GM12865 (cell line): ENCODE data around the gene HPSE2.

Experiments
- DNase-seq: peaks from one replicate; pipeline ENCODE4 v3.0.0; 2010; ENCODE audit warnings: low read depth
- H3K4me3 ChIP-seq: 2 replicates; pipeline ENCODE4 v1.5.1; 2011; ENCODE audit warnings: mild to moderate bottlenecking, low read depth, low read length, control low read depth
- TF ChIP-seq, protein P1 (sequence below): IDR thresholded peaks from 2 replicates; pipeline ENCODE4 v1.5.1; 2011; ENCODE audit warnings: low read length, control low read depth, low read depth, inconsistent platforms; ENCODE audit not compliant: insufficient read depth; ENCODE audit errors: missing control alignments

Gene HPSE2

DNA sequence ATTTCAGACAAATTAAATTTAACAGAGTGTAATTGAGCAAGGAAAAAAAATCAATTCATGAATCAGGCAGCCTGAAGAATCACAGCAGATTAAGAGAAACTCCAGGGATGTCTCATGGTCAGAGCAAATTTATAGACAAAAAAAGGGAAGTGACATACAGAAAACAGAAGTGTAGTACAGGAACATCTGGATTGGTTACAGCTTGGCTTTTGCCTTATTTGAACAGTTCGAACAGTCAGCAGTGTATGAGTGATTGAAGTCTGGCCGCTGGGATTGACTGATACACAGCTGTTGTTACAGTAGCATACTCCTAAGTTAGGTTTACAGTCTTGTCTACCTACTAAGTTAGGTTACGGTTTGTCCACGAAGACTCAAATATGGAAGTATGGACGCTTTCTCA is 255.3 kb downstream of the HPSE2 start:
- no peak overlapping the region for H3K4me3 ChIP-seq
- TF ChIP-seq, protein P1, sequence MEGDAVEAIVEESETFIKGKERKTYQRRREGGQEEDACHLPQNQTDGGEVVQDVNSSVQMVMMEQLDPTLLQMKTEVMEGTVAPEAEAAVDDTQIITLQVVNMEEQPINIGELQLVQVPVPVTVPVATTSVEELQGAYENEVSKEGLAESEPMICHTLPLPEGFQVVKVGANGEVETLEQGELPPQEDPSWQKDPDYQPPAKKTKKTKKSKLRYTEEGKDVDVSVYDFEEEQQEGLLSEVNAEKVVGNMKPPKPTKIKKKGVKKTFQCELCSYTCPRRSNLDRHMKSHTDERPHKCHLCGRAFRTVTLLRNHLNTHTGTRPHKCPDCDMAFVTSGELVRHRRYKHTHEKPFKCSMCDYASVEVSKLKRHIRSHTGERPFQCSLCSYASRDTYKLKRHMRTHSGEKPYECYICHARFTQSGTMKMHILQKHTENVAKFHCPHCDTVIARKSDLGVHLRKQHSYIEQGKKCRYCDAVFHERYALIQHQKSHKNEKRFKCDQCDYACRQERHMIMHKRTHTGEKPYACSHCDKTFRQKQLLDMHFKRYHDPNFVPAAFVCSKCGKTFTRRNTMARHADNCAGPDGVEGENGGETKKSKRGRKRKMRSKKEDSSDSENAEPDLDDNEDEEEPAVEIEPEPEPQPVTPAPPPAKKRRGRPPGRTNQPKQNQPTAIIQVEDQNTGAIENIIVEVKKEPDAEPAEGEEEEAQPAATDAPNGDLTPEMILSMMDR: no peak
- DNase-seq: no peak

GRCh38 chr10:98971464-98971863 is 264.2 kb downstream of the HPSE2 start:
- H3K4me3 ChIP-seq: no peak overlapping the region
- no peak for DNase-seq
- TF ChIP-seq, protein P1: no peak

GRCh38 chr10:98967601-98968000 is 268.1 kb downstream of the HPSE2 start:
- H3K4me3 ChIP-seq: no peak overlapping the region
- TF ChIP-seq, protein P1: no peak
- no peak for DNase-seq

DNA sequence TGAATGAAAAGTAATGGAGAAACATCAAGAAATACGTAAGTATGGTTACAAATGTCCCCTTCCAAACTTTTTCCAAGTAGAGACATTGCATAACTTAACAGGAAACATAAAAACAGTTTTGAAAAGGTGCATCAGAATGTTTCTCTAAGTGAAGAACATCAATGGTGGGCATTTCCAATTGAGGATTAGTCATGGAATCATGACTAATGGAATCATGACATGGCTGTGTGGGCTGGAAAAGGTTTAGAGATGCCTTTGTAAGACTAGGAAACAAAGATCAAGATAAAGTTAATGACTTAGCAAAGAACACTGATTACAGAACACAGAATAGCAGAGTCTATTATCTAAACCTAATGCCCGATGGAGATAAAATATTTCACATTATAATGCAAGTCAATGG is 272.0 kb downstream of the HPSE2 start:
- H3K4me3 ChIP-seq: no peak overlapping the region
- TF ChIP-seq, protein P1: no peak
- no peak for DNase-seq

GRCh38 chr10:98959379-98959778 is 276.3 kb downstream of the HPSE2 start:
- TF ChIP-seq, protein P1: no peak
- no peak for DNase-seq
- H3K4me3 ChIP-seq: no peak overlapping the region

- TF ChIP-seq, protein P1: no peak
- no peak for DNase-seq
- no peak overlapping the region for H3K4me3 ChIP-seq
Measured at GRCh38 chr10:98957801-98958200, 277.9 kb downstream of the HPSE2 start.

- DNase-seq: no peak
- TF ChIP-seq, protein P1: no peak
- no peak overlapping the region for H3K4me3 ChIP-seq
Measured at GRCh38 chr10:98956576-98957260, 278.9 kb downstream of the HPSE2 start.
